ENCODE data around the gene POU2AF3. TPM values are rescaled to one million over a fixed set of nuclear protein-coding genes. Genes with fewer than 3 reads are reported as not detected.

The POU2AF3 gene
- total RNA-seq, 1 donor from 2014 or later = 2.1 TPM

DNA sequence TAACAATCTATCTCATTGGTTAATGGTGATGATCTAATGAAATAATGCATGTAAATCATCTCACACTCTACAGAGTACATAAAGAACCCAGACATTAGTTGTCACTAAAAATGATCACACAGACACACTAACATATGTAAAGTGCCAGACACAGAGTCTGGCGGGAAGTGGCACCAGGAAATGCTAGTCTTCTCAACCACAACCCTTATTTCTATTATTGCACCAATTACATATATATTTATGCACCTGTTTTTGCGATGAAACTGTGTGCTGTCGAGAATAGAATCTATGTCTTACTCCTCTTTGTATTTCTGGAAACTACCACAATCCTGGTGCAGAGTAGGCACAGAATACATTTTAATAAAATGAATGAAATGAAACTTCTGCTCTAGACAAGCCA lies 25.9 kb upstream of the POU2AF3 start:
- Histone ChIP-seq H3K4me3 (no peak overlapping the region), H4K20me1 (ENCODE audit: low read depth) (no peaks in the 10 kb centered on the region), H3K36me3 (no peaks in the 10 kb centered on the region), H3K27me3 (no peaks in the 10 kb centered on the region), H2AFZ (replicated peaks) (no peak overlapping the region), H3K4me1 (peaks cover 14% of the 10 kb centered on the region), H3K4me2 (no peak overlapping the region), H3K9me3 (ENCODE audit: low read depth) (no peaks in the 10 kb centered on the region), H3F3A (ENCODE audit: low read depth) (peaks cover 3% of the 10 kb centered on the region), H3K9ac (no peak overlapping the region), H3K27ac (no peak overlapping the region), H3K79me2 (ENCODE audit: low read depth) (no peaks in the 10 kb centered on the region)
- no peak for DNase-seq (ENCODE audit: low spot score)
- Mint-ChIP-seq H3K27me3 (ENCODE audit: insufficient read depth, low read depth) (no peaks in the 10 kb centered on the region), H3K9me3 (no peaks in the 10 kb centered on the region), H3K27ac (no peak overlapping the region), H3K4me3 (no peak overlapping the region), H3K36me3 (no peaks in the 10 kb centered on the region), H3K4me1 (peaks cover 2% of the 10 kb centered on the region)
- TF ChIP-seq, protein P1, sequence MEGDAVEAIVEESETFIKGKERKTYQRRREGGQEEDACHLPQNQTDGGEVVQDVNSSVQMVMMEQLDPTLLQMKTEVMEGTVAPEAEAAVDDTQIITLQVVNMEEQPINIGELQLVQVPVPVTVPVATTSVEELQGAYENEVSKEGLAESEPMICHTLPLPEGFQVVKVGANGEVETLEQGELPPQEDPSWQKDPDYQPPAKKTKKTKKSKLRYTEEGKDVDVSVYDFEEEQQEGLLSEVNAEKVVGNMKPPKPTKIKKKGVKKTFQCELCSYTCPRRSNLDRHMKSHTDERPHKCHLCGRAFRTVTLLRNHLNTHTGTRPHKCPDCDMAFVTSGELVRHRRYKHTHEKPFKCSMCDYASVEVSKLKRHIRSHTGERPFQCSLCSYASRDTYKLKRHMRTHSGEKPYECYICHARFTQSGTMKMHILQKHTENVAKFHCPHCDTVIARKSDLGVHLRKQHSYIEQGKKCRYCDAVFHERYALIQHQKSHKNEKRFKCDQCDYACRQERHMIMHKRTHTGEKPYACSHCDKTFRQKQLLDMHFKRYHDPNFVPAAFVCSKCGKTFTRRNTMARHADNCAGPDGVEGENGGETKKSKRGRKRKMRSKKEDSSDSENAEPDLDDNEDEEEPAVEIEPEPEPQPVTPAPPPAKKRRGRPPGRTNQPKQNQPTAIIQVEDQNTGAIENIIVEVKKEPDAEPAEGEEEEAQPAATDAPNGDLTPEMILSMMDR (IDR thresholded peaks at IDR 0.05) = no peak
- TF ChIP-seq EZH2 (IDR thresholded peaks at IDR 0.05) = no peak

DNA sequence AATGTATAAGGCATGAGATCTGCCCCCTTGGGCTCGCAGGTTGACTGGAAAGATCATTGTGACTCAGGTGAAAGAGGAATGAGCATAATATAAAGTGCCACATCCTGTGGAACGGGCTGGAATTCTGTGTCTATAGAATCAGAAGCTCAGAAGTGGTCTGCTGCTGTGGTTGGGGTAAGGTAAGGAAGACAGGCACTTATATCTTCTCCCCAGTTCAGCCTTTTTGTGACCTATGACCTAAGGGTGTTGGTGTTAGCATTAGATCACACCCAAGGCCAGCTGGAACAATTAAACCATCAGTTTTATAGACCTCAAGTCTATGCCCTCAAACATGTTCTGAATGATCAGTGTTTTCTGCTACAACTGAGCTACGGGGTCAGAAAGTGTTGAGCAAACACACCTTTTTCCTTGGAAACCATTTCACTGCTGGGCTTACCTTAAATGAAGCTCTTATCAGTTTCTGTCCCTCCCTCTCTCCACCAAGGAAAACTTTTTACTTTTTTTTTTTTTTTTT lies 15.7 kb upstream of the POU2AF3 start:
- Histone ChIP-seq H3K79me2 (ENCODE audit: low read depth) (no peaks in the 10 kb centered on the region), H4K20me1 (ENCODE audit: low read depth) (no peaks in the 10 kb centered on the region), H3F3A (ENCODE audit: low read depth) (no peaks in the 10 kb centered on the region), H3K4me2 (no peak overlapping the region), H3K4me3 (no peak overlapping the region), H2AFZ (replicated peaks) (no peak overlapping the region), H3K4me1 (peaks cover 6% of the 10 kb centered on the region), H3K36me3 (no peaks in the 10 kb centered on the region), H3K27ac (no peak overlapping the region), H3K27me3 (no peaks in the 10 kb centered on the region), H3K9ac (no peak overlapping the region), H3K9me3 (ENCODE audit: low read depth) (no peaks in the 10 kb centered on the region)
- H3K4me1 Mint-ChIP-seq = peaks cover 19% of the 10 kb centered on the region
- no peaks in the 10 kb centered on the region for H3K9me3 Mint-ChIP-seq
- TF ChIP-seq EZH2phosphoT487 (IDR thresholded peaks at IDR 0.05) = no peak
- TF ChIP-seq EZH2 (IDR thresholded peaks at IDR 0.05) = no peak
- TF ChIP-seq, protein P1 (IDR thresholded peaks at IDR 0.05) = no peak
- H3K36me3 Mint-ChIP-seq = no peaks in the 10 kb centered on the region
- DNase-seq (ENCODE audit: low spot score) = no peak
- no peaks in the 10 kb centered on the region for H3K27me3 Mint-ChIP-seq (ENCODE audit: insufficient read depth, low read depth)
- no peak overlapping the region for H3K4me3 Mint-ChIP-seq
- H3K27ac Mint-ChIP-seq = no peak overlapping the region

DNA sequence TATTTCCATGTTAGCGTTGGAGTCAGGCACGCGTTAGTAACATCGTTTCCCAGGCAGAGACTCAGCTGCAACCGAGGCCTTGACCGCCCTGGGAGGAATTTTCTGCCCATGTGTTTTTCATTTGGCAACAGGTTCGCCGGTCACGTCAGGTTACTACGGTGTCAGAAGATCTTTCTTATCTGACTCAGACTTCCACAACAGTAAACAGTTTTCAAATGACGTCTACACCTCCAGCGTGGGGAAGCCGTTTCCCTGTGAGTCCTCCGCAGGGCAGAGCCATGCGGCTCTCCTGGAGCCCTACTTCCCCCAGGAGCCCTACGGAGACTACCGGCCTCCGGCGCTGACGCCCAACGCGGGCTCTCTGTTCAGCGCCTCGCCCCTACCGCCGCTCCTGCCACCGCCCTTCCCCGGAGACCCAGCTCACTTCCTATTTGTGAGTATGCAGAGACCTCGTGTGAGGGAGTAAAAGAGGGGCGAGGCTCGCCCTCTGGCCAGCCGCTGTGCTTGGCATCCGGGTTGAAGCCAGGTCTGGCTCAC lies 14.3 kb upstream of the POU2AF3 start:
- no peaks in the 10 kb centered on the region for H3K36me3 Mint-ChIP-seq
- no peak overlapping the region for H2AFZ ChIP-seq (replicated peaks)
- no peaks in the 10 kb centered on the region for H3K9me3 ChIP-seq (ENCODE audit: low read depth)
- H3K27me3 Mint-ChIP-seq (ENCODE audit: insufficient read depth, low read depth) = no peaks in the 10 kb centered on the region
- no peak overlapping the region for H3K4me3 ChIP-seq
- H3K4me1 Mint-ChIP-seq = peaks cover 19% of the 10 kb centered on the region
- no peak overlapping the region for H3K9ac ChIP-seq
- no peak overlapping the region for H3K27ac Mint-ChIP-seq
- no peaks in the 10 kb centered on the region for H3K36me3 ChIP-seq
- DNase-seq (ENCODE audit: low spot score) = no peak
- H3K4me1 ChIP-seq = peaks cover 6% of the 10 kb centered on the region
- H3K79me2 ChIP-seq (ENCODE audit: low read depth) = no peaks in the 10 kb centered on the region
- H3K9me3 Mint-ChIP-seq = no peaks in the 10 kb centered on the region
- no peak overlapping the region for H3K4me2 ChIP-seq
- H3K4me3 Mint-ChIP-seq = no peak overlapping the region
- no peak overlapping the region for H3K27ac ChIP-seq
- no peaks in the 10 kb centered on the region for H4K20me1 ChIP-seq (ENCODE audit: low read depth)
- TF ChIP-seq EZH2phosphoT487 (IDR thresholded peaks at IDR 0.05) (no peak), EZH2 (IDR thresholded peaks at IDR 0.05) (no peak)
- TF ChIP-seq, protein P1 (IDR thresholded peaks at IDR 0.05) = no peak
- no peaks in the 10 kb centered on the region for H3K27me3 ChIP-seq
- no peaks in the 10 kb centered on the region for H3F3A ChIP-seq (ENCODE audit: low read depth)

All from neural progenitor cell (in vitro differentiated cells).